Activated T-helper 17 cell treated with anti-CD3 and anti-CD28 coated beads, Interleukin-2, amount 50 U/mL, for 72 hours (primary cell): ENCODE measurements around the gene MAN2A2. TPM values are rescaled to one million over a fixed set of nuclear protein-coding genes. Genes with fewer than 3 reads are reported as not detected.
A peak's percentile ranks its signal among the peaks of the same experiment; 100 is the strongest.

ENCODE experiments used
- ATAC-seq: fragments of 150-1000 bp; cut with Tn5 transposase; replicated peaks from 2 replicates; pipeline ENCODE4 v1.10.0; 2021; ENCODE audit warnings: mild to moderate bottlenecking, moderate library complexity
- H3K27ac Mint-ChIP-seq: one replicate; pipeline ENCODE4 v1.8.0; 2022; ENCODE audit warnings: mixed read lengths
- H3K27me3 Mint-ChIP-seq: one replicate; pipeline ENCODE4 v1.8.0; 2022; ENCODE audit warnings: mixed read lengths
- H3K36me3 Mint-ChIP-seq: one replicate; pipeline ENCODE4 v1.8.0; 2022; ENCODE audit warnings: low read depth, mild to moderate bottlenecking, mixed read lengths
- H3K4me1 Mint-ChIP-seq: one replicate; pipeline ENCODE4 v1.8.0; 2022; ENCODE audit warnings: mixed read lengths
- H3K4me3 Mint-ChIP-seq: one replicate; pipeline ENCODE4 v1.8.0; 2022; ENCODE audit warnings: mild to moderate bottlenecking, mixed read lengths
- H3K9me3 Mint-ChIP-seq: one replicate; pipeline ENCODE4 v1.8.0; 2022; ENCODE audit warnings: mixed read lengths
- total RNA-seq, 2 donors: library from RNA; stranded (reverse); gene quantifications; one replicate each; pipeline ENCODE4 v1.2.3, GENCODE V29; 2022

Gene MAN2A2
- total RNA-seq, 2 donors from 2014 or later: 121 to 127 TPM

DNA sequence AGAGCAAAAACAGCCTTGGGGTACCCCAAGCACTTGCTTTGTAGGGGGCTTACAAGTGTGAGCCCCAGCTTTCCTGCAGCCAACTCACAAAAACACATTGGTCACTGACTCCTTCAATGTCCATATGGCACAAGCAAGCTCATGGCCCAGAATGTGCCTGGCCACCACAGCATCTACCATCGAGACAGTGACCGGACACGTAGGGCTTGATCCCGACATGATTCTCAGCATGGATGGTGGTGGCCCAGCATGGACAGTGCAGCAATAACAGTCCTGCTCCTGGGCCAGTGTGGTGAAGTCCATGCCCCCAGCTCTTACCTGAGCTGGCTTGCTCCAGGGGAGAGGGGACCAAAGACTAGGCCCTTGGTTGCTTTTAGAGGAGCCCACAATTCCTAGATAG is 37.9 kb downstream of the MAN2A2 start:
- Mint-ChIP-seq H3K4me3 (no peak overlapping the region), H3K9me3 (no peaks in the 10 kb centered on the region), H3K4me1 (peaks cover 11% of the 10 kb centered on the region), H3K27ac (no peak overlapping the region), H3K36me3 (peaks cover 95% of the 10 kb centered on the region), H3K27me3 (no peaks in the 10 kb centered on the region)
- no peak for ATAC-seq

DNA sequence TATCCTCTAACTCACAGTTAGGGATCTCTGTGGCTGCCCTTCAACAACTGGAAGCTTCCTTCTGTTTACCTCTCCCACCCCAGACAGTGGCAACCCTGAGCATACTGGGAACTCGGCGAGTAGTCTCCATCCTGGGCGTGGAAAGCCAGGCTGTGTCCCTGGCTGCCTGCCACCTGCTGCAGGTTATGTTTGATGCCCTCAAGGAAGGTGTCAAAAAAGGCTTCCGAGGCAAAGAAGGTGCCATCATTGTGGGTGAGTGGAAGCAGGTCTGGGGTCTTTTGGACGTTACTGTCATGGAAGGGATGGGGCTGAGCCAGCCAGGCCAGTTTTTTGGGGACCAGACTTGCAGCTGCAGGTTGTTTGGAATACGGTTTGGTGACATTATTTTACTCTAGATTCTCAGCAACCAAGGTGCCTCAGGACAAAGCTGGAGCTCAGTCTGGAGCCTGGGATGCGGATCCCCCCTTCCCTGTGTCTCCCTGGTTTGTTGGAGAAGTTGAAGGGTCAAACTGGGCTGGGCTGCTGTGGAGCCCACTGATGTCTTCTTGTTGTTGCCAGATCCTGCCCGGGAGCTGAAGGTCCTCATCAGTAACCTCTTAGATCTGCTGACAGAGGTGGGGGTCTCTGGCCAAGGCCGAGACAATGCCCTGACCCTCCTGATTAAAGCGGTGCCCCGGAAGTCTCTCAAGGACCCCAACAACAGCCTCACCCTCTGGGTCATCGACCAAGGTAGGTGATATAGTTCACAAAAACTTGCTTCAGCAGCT is 39.4 kb downstream of the MAN2A2 start:
- no peaks in the 10 kb centered on the region for H3K9me3 Mint-ChIP-seq
- no peak overlapping the region for H3K4me3 Mint-ChIP-seq
- H3K36me3 Mint-ChIP-seq: peaks cover 98% of the 10 kb centered on the region
- no peak overlapping the region for H3K27ac Mint-ChIP-seq
- no peaks in the 10 kb centered on the region for H3K4me1 Mint-ChIP-seq
- no peaks in the 10 kb centered on the region for H3K27me3 Mint-ChIP-seq
- ATAC-seq: no peak

DNA sequence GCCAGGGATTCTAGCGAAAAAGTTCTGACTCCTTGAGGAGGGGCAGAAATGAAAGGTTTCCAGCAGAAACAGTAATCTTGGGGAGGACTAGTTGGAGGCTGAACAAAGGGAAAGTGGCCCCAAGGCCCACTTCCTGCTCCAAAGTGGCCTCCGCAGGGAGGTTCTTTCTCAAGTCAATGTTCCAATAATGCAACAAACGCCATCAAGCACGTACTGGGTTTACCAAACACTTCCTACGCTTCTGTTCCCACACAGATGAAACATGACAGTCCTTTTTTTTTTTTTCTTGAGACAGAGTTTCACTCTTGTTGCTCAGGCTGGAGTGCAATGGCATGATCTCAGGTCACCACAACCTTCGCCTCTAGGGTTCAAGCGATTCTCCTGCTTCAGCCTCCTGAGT is 42.0 kb downstream of the MAN2A2 start:
- Mint-ChIP-seq H3K4me1 (no peaks in the 10 kb centered on the region), H3K27me3 (no peaks in the 10 kb centered on the region), H3K27ac (no peak overlapping the region), H3K4me3 (no peak overlapping the region), H3K36me3 (peaks cover 98% of the 10 kb centered on the region), H3K9me3 (no peaks in the 10 kb centered on the region)
- no peak for ATAC-seq

DNA sequence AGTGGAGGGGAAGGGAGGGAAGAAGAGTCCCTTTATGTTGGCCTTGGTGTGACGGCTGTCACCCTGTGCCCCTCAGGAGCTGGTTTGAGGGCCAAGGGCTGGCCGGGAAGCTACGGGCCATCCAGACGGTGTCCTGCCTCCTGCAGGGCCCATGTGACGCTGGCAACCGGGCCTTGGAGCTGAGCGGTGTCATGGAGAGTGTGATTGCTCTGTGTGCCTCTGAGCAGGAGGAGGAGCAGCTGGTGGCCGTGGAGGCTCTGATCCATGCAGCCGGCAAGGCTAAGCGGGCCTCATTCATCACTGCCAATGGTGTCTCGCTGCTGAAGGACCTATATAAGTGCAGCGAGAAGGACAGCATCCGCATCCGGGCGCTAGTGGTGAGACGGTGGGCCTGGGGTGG is 43.4 kb downstream of the MAN2A2 start:
- Mint-ChIP-seq H3K4me3 (no peak overlapping the region), H3K9me3 (no peaks in the 10 kb centered on the region), H3K4me1 (no peaks in the 10 kb centered on the region), H3K27ac (no peak overlapping the region), H3K36me3 (peaks cover 96% of the 10 kb centered on the region), H3K27me3 (no peaks in the 10 kb centered on the region)
- no peak for ATAC-seq

DNA sequence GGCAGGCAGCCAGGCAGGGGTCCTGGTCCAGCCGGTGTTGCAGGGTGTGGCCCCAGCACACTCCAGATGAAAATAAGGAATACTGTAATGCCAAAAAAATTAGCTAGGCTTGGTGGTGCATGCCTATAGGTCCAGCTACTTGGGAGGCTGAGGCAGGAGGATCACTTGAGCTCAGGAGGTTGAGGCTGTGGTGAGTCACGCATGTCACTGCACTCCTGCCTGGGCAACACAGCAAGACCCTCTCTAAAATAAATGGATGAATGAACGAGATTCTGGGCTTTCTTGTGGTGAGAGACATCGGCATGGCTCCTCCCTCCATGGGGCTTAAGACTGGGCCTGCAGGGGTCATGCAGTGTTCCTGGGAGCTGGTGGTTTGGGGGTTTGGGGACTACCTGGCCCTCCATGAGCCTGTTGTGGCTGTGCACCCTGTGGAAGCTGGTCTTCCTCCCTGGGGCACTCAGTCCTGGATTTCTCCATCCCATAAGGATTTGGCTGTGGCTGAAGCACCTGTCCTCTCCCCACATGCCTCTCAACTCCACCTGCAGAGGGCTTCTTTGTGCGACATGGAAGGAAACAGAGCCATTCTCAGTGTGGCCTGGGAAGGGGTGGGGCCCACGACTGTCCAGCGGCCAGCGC is 44.0 kb downstream of the MAN2A2 start:
- H3K36me3 Mint-ChIP-seq: peaks cover 96% of the 10 kb centered on the region
- H3K27me3 Mint-ChIP-seq: no peaks in the 10 kb centered on the region

DNA sequence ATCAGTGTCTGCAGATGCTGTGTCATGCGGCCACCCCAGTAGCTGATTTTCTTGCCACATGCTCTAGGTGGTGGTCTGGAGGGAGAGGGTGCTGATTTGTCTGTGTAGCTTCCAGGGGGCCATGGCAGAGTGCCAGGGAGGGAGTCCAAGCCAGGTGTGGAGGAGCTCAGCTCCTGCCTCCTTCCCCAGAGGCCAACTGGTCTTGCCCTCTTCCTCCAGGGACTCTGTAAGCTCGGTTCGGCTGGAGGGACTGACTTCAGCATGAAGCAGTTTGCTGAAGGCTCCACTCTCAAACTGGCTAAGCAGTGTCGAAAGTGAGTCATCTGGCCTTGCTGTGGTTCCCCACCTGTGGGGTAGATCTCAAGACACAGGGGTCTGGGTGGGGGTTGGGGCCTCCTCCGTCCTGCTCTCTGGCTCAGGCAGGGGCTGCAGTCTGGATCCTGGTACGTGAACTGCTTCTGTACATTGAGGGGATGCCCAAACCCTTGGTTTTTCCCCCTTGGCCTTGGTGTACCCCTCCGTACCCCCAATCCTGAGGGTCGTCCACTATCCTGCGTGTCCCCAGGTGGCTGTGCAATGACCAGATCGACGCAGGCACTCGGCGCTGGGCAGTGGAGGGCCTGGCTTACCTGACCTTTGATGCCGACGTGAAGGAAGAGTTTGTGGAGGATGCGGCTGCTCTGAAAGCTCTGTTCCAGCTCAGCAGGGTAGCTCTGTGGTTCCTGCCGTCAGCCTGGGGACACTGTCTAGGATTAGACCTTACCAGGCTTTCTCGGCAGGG is 44.7 kb downstream of the MAN2A2 start:
- ATAC-seq: no peak
- Mint-ChIP-seq H3K27ac (no peak overlapping the region), H3K9me3 (no peaks in the 10 kb centered on the region), H3K36me3 (peaks cover 96% of the 10 kb centered on the region), H3K4me1 (no peaks in the 10 kb centered on the region), H3K4me3 (no peak overlapping the region), H3K27me3 (no peaks in the 10 kb centered on the region)

More for the DNA sequence above, 44.0 kb downstream of the MAN2A2 start:
- no peak overlapping the region for H3K27ac Mint-ChIP-seq
- no peak overlapping the region for H3K4me3 Mint-ChIP-seq
- no peak for ATAC-seq
- no peaks in the 10 kb centered on the region for H3K4me1 Mint-ChIP-seq
- no peaks in the 10 kb centered on the region for H3K9me3 Mint-ChIP-seq

DNA sequence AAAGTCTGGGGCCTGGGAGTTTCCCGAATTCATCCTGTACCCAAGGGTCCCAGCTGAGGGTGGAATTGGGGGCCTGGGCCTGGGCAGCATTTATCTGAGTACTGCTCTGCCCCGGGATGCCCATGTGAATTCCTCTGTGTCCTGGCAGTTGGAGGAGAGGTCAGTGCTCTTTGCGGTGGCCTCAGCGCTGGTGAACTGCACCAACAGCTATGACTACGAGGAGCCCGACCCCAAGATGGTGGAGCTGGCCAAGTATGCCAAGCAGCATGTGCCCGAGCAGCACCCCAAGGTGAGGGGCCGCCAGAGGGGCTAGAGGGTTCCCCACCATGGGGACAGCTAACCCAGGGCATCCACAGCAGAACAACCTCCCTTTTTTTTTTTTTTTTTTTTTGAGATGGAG is 45.4 kb downstream of the MAN2A2 start:
- no peaks in the 10 kb centered on the region for H3K27me3 Mint-ChIP-seq
- no peak overlapping the region for H3K4me3 Mint-ChIP-seq
- H3K4me1 Mint-ChIP-seq: peaks cover 3% of the 10 kb centered on the region
- H3K36me3 Mint-ChIP-seq: peaks cover 96% of the 10 kb centered on the region
- ATAC-seq: no peak
- H3K9me3 Mint-ChIP-seq: no peaks in the 10 kb centered on the region
- no peak overlapping the region for H3K27ac Mint-ChIP-seq

DNA sequence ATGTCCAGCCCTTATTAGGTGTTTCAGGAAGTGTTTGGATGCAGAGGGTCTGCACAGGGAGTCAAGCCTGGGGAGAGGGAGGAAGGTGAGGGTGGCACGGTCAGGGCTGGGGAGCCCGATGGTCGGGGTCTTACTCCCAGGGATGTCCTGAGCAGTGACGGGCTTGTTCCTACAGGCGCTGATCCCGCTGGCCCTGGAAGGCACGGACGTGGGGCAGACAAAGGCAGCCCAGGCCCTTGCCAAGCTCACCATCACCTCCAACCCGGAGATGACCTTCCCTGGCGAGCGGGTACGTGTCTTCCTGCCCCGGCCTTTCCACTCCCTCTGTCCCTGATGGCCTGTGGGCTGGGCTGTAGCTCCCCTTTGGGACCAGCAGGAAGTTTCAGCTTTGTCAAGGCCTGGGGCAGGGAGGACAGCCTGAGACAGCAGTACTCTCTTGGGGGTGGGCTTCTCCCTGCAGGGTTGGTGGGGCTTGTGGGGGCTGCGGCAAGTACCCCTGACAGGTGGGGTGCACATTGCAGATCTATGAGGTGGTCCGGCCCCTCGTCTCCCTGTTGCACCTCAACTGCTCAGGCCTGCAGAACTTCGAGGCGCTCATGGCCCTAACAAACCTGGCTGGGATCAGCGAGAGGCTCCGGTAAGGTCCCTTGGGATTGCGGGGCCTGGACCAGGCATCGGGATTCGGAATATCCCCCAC is 47.0 kb downstream of the MAN2A2 start:
- Mint-ChIP-seq H3K36me3 (peaks cover 93% of the 10 kb centered on the region), H3K27me3 (no peaks in the 10 kb centered on the region), H3K4me1 (peaks cover 8% of the 10 kb centered on the region), H3K4me3 (no peak overlapping the region), H3K27ac (no peak overlapping the region), H3K9me3 (no peaks in the 10 kb centered on the region)
- no peak for ATAC-seq

DNA sequence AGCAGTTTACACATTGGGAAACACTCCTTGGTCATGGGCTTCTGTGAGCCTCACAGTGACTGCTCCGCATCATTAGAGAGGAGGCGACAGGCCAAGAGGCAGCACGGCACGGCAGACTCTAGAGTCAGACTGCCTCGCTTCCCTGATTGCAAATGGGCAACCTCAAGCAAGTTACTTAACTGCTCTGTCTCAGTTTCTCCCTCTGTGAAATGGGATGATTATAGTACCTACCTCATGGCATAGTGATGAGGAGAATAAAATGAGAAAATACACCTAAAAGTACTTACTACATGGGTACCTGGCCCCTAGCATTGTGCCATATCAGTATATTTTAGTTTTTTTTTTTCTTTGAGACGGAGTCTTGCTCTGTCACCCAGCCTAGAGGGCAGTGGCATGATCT is 47.6 kb downstream of the MAN2A2 start:
- H3K4me3 Mint-ChIP-seq: no peak overlapping the region
- peaks cover 8% of the 10 kb centered on the region for H3K4me1 Mint-ChIP-seq
- H3K36me3 Mint-ChIP-seq: peaks cover 87% of the 10 kb centered on the region
- H3K27me3 Mint-ChIP-seq: no peaks in the 10 kb centered on the region
- H3K27ac Mint-ChIP-seq: no peak overlapping the region
- ATAC-seq: no peak
- no peaks in the 10 kb centered on the region for H3K9me3 Mint-ChIP-seq

DNA sequence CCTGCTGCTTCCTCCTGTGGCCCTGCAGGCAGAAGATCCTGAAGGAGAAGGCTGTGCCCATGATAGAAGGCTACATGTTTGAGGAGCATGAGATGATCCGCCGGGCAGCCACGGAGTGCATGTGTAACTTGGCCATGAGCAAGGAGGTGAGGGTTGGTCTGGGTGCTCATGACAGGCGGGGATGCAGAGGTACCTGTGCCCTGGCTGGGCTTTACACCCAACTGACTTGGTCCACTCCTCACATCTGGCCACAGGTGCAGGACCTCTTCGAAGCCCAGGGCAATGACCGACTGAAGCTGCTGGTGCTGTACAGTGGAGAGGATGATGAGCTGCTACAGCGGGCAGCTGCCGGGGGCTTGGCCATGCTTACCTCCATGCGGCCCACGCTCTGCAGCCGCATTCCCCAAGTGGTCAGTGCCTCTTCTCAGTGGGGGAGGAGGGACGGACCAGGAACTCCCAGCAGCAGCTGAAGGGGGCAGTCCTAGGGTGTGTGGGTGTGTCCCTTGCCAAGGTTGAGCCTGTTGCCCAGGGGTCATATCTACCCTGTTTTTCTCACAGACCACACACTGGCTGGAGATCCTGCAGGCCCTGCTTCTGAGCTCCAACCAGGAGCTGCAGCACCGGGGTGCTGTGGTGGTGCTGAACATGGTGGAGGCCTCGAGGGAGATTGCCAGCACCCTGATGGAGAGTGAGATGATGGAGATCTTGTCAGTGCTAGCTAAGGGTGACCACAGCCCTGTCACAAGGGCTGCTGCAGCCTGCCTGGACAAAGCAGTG is 50.0 kb downstream of the MAN2A2 start:
- Mint-ChIP-seq H3K9me3 (no peaks in the 10 kb centered on the region), H3K36me3 (peaks cover 71% of the 10 kb centered on the region), H3K27ac (peak overlapping the region; percentile 84), H3K4me1 (peaks cover 8% of the 10 kb centered on the region), H3K27me3 (no peaks in the 10 kb centered on the region), H3K4me3 (no peak overlapping the region)
- no peak for ATAC-seq

DNA sequence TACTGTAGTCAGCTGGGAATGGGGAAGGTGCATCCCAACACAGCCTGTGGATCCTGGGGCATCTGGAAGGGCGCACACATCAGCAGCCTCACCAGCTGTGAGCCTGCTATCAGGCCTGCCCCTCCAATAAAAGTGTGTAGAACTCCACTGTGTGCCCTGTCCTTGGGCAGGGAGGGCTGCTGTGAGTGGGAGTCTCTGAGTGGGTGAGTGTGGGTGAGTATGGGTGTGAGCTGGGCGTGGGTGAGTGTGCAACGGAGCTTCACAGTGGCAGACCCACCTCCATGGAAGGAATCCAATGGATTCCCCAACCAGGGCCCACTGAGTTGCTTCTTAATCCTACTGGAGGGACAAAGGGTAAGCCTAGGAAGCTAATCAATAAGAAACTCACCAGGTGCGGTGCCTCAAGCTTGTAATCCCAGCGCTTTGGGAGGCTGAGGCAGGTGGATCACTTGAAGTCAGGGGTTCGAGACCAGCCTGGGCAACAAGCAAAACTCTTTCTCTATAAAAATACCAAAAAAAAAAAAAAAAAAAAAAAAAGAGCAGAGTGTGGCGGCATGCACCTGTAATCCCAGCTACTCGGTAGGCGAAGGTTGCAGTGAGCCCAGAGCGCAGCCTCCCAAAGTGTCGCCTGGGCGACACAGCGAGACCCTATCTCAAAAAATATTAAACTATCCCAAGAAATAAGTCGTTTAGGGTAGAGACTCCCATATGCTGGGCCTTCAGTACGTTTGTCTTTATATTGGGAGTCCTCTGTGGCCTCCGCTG is 51.0 kb downstream of the MAN2A2 start:
- H3K27me3 Mint-ChIP-seq: no peaks in the 10 kb centered on the region

DNA sequence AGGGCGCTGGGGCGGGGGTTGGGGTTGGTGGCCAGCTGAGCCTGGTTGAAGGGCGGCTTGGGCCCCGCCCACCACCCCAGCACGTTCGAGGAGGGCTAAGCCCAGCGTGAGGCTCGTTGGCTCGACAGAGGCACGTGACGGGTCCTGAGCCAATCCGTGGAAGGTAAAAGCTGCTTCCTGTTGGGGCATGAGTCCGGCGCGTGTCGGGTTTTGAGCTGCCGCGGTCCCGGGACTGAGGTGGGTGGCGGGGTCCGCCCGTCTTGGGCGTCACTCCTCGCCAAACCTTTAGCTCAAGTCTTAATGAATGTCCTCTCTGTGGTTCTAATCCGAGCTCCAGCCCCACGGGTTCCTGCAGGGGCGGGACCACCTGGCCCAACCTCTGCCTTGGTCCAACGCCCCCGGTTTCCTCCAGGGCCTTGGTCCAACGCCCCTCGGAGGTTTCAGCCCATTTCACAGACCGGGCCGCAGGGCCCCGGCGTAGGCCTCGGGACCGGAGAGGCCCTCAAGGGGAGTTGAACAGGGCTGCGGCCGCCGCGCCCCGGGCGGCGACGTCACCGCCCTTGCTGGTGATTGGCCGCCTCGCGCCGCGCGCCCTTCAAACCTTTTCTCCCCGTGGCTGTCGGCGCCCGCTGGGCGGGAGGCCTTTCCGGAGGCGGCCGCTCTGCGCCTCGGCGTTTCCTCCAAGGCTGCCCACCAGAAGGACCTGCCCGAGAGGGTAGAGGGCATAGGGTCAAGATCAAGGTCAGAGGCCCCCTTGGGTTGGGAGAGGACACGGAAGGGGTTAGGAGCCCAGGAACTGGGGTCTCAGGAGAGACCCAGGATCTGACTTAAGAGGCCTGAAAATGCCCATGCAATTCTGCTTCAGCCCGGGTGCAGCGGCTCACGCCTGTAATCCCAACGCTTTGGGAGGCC is 51.9 kb downstream of the MAN2A2 start, which contains the start of gene RCCD1:
RCCD1 (plus strand) TSS at position 173 of the 912 bp plus-strand sequence. CDS start 1,851 bp downstream, outside the sequence.
- Mint-ChIP-seq H3K9me3 (no peaks in the 10 kb centered on the region), H3K27ac (peak within 1 kb of the TSS; percentile 84), H3K27me3 (no peaks in the 10 kb centered on the region), H3K4me1 (peaks cover 8% of the 10 kb centered on the region), H3K4me3 (peak within 1 kb of the TSS; percentile 81), H3K36me3 (peaks cover 62% of the 10 kb centered on the region)
- peak; percentile 95 for ATAC-seq

More for the DNA sequence above, 51.0 kb downstream of the MAN2A2 start:
- H3K9me3 Mint-ChIP-seq: no peaks in the 10 kb centered on the region
- peak overlapping the region; percentile 81 for H3K4me3 Mint-ChIP-seq
- H3K4me1 Mint-ChIP-seq: peaks cover 8% of the 10 kb centered on the region
- peak overlapping the region; percentile 84 for H3K27ac Mint-ChIP-seq
- peaks cover 62% of the 10 kb centered on the region for H3K36me3 Mint-ChIP-seq
- ATAC-seq: no peak
